A673 (cell line): ENCODE data around the gene BEAN1. TPM values are rescaled to one million over a fixed set of nuclear protein-coding genes. Genes with fewer than 3 reads are reported as not detected.

Experiments
- BruUV-seq: library from RNA; stranded (reverse); fragments of 400-500 nt; replicated peaks from 2 replicates; lab custom pipeline; 2021; lab: Mats Ljungman, UMichigan
- CTCF ChIA-PET: fragments of 300-600 bp; sonication (Branson Sonifier 250); formaldehyde crosslinking; loops from one replicate; lab custom pipeline; 2022; ENCODE audit warnings: antibody characterized with exemption; lab: Charles Lee
- POLR2A ChIA-PET: fragments of 300-600 bp; sonication (Branson Sonifier 250); formaldehyde crosslinking; loops from one replicate; lab custom pipeline; 2022; ENCODE audit warnings: antibody characterized with exemption; ENCODE audit not compliant: low non-redundant PET; lab: Charles Lee
- DNase-seq: peaks from one replicate; pipeline ENCODE4 v3.0.0-alpha.2; 2015; ENCODE audit warnings: low spot score
- H3K27ac ChIP-seq: fragments of 200-600 bp; sonication (generic); 2 replicates; pipeline ENCODE4 v1.5.1; 2016; ENCODE audit warnings: mixed run types, low read depth, mild to moderate bottlenecking, mixed read lengths, antibody characterized with exemption, low read length; ENCODE audit not compliant: poor library complexity, severe bottlenecking
- H3K27me3 ChIP-seq: fragments of 200-600 bp; sonication (generic); replicated peaks from 2 replicates; pipeline ENCODE4 v1.6.1; 2017; ENCODE audit warnings: mixed run types, low read depth, mild to moderate bottlenecking, mixed read lengths, antibody characterized with exemption, low read length; ENCODE audit not compliant: insufficient read depth, poor library complexity
- H3K36me3 ChIP-seq: fragments of 200-600 bp; sonication (generic); 2 replicates; pipeline ENCODE4 v1.6.1; 2016; ENCODE audit warnings: mixed run types, mild to moderate bottlenecking, mixed read lengths, antibody characterized with exemption, low read length; ENCODE audit not compliant: insufficient read depth, poor library complexity, severe bottlenecking
- H3K4me1 ChIP-seq: fragments of 200-600 bp; sonication (generic); 2 replicates; pipeline ENCODE4 v1.6.1; 2017; ENCODE audit warnings: mixed run types, mild to moderate bottlenecking, mixed read lengths, antibody characterized with exemption, low read length; ENCODE audit not compliant: insufficient read depth, poor library complexity, severe bottlenecking
- H3K4me3 ChIP-seq: fragments of 200-600 bp; sonication (generic); 2 replicates; pipeline ENCODE4 v1.5.1; 2016; ENCODE audit warnings: low read depth, mixed run types, mild to moderate bottlenecking, mixed read lengths, low read length; ENCODE audit not compliant: poor library complexity, severe bottlenecking
- H3K9me3 ChIP-seq: fragments of 200-600 bp; sonication (generic); 2 replicates; pipeline ENCODE4 v1.6.1; 2016; ENCODE audit warnings: mixed run types, low read depth, mild to moderate bottlenecking, mixed read lengths, antibody characterized with exemption, low read length; ENCODE audit not compliant: poor library complexity, severe bottlenecking
- CTCF ChIP-seq: fragments of 300-800, 200-600 bp; sonication (generic); conservative IDR thresholded peaks from 2 replicates; pipeline ENCODE4 v1.5.1; 2017; ENCODE audit warnings: low read depth, mild to moderate bottlenecking, antibody characterized with exemption, low read length, moderate library complexity, mixed read lengths
- EZH2 ChIP-seq: fragments of 200-600 bp; sonication (generic); IDR thresholded peaks from 2 replicates; pipeline ENCODE4 v1.6.1; 2017; ENCODE audit warnings: borderline replicate concordance, low read depth, mild to moderate bottlenecking, mixed read lengths, antibody characterized with exemption, low read length; ENCODE audit not compliant: poor library complexity, severe bottlenecking
- intact Hi-C: fragments of 100-400 bp; cut with micrococcal nuclease; formaldehyde crosslinking; loops from one replicate; pipeline ENCODE4 v1.10.0; 2022; ENCODE audit not compliant: unreplicated experiment
- total RNA-seq: library from RNA; stranded (reverse); gene quantifications from 2 replicates; pipeline ENCODE4 v1.2.3, GENCODE V29; 2021

BEAN1 gene
- total RNA-seq, 1 experiment from 2014 or later, result not detected

GRCh38 chr16:66467611-66468010 lies 40.5 kb downstream of the BEAN1 start:
- DNase-seq, result no peak
- intact Hi-C loops, result no loop called here
- Histone ChIP-seq H3K27ac (no peak overlapping the region), H3K27me3 (peaks cover 9% of the 10 kb centered on the region), H3K4me1 (no peaks in the 10 kb centered on the region), H3K9me3 (no peaks in the 10 kb centered on the region), H3K4me3 (no peak overlapping the region), H3K36me3 (no peaks in the 10 kb centered on the region)
- no peak for TF ChIP-seq EZH2
- no peak for TF ChIP-seq CTCF
- ChIA-PET CTCF (no interaction called here), POLR2A (no interaction called here)
- no TSS peak for BruUV-seq

GRCh38 chr16:66468321-66468965 lies 41.3 kb downstream of the BEAN1 start:
- no peak for DNase-seq
- POLR2A ChIA-PET, result no interaction called here
- intact Hi-C loops, result no loop called here
- H3K27me3 ChIP-seq, result peaks cover 8% of the 10 kb centered on the region
- H3K4me1 ChIP-seq, result no peaks in the 10 kb centered on the region
- no peak overlapping the region for H3K4me3 ChIP-seq
- TF ChIP-seq EZH2 (no peak), CTCF (no peak)
- no peaks in the 10 kb centered on the region for H3K9me3 ChIP-seq
- BruUV-seq, result no TSS peak
- H3K27ac ChIP-seq, result no peak overlapping the region
- CTCF ChIA-PET, result no interaction called here
- H3K36me3 ChIP-seq, result no peaks in the 10 kb centered on the region

- no peak overlapping the region for H3K4me3 ChIP-seq
- no peaks in the 10 kb centered on the region for H3K36me3 ChIP-seq
- ChIA-PET CTCF (no interaction called here), POLR2A (no interaction called here)
- DNase-seq, result no peak
- intact Hi-C loops, result no loop called here
- no TSS peak for BruUV-seq
- H3K27ac ChIP-seq, result no peak overlapping the region
- no peaks in the 10 kb centered on the region for H3K4me1 ChIP-seq
- H3K27me3 ChIP-seq, result no peaks in the 10 kb centered on the region
- no peak for TF ChIP-seq CTCF
- no peak for TF ChIP-seq EZH2
- no peaks in the 10 kb centered on the region for H3K9me3 ChIP-seq
These were observed 42.3 kb downstream of the BEAN1 start for GRCh38 chr16:66469291-66469946.
